Measurements from ENCODE around the gene SCUBE1.

SCUBE1 gene

DNA sequence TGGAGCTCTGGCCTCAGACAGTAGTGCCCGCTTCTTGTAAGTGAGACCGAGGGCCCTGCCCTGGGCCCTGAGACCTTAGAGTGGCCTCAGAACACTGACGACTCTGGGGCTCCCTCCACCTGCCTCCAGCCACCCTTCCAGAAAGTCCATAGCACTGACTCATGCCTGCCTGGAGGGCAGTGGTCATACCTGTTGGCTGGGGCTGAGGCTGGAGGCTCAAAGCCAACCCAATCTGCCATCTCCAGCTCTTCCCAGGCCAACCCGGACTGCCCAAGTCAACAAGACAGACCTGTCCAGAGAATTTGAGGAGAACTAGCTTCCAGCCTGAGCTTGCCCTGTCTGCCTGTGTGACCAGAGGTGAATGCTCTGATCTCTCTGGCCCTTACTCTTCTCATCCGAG lies 89.3 kb downstream of the SCUBE1 start:
- no peak for DNase-seq

DNA sequence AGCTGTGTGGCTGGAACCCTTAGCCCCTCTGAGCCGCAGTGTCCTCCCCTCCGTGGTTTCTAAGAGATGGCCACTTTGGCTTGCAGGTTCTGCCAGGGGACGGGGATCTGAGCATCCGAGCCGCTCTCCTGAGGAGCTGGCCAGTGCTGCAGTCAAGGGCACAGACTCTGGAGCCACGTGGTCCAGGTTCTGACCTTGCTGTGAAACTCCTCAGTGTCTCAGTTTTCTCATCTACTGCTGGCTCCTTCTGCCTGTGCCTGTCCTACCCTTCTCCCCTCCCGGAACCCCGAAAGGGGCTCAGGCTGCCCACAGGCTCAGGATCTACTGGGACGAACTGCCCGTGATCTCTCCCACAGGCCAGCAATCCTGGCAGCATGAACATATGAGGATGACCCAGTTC lies 90.9 kb downstream of the SCUBE1 start:
- DNase-seq, result no peak

DNA sequence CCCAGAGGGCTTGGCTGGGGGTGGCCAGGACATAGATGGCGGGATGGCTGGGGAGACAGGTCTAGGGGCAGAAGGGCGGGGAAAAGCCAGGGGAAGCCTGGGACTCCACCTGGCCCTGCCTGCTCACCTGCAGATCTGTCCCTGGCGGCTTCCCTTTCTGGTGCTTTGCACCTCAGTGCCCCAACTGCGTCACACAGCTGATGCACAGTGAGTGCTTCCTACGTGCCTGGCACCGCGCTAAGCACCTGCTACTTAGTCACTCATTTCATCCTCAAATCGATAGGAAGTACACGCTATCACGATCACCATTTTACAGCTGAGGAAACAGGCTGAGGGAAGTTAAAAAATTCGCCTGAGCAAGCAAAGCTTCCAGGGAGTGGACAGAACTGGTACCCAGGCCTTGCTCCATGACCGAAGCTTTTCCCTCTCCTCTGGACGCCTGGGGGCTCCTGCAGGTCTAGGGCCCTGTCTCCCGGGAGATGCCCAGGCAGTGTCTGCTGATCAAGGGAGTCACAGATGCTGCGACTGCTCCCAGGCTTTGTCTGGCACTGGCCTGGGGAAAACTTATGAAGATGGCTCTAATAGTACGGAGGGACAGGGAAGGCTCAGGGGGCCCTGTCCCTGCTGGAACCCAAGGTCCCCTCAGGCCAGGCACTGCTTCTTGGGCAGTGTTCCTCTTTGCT lies 93.2 kb downstream of the SCUBE1 start:
- DNase-seq, result no peak

DNA sequence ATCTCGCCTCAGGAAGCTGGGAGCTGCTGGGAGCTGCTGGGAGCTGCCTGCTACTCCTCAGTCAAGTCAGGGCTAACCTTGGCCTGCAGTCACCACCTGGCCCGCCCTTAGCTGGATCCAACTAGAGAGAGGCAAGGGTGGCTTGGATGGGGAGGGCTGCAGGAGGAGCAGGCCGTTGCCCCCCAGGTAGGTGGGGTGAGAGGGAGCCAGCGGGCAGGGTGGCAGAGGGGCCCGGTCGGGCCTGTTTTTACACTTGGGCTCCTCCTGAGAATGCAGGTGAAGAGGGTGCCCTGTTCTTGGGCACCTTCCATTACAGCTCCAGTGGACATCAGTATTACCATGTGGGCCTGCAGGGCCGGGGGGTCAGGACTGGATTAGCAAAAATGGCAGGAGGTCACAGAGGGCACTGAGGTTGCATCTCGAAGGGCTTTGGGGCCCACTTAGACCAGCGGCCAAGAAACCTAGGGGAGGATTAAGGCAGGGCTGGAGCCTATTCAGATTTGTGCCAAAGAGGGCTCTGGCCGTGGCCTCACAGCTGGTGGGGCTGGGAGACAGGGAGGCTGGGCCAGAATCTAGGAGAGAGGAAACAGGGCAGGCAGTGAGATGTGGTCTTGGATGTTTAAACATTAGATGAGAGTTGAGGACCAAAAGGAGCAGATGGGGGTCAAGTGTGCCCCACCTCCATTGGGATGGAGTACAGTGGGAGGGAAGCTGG lies 95.5 kb downstream of the SCUBE1 start:
- DNase-seq, result no peak

DNA sequence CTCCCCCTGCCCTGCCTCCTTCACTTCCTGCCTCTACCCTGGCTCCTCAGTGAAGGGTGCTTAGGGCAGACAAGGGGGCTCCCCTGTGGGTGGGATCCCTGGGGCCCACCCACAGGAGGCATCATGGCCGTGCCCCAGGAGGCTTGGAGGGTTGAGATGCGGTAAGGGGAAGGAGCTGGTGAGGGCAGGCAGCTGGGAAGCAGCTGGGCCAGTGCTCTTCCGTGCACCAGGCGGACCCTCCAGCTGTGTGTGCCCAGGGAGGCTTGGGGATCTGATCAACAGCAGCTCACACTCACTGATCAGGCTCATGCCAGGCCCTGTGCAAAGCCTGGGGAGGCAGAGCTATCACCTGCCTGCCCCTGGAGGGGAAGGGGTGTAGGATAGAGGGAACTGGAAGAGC lies 97.0 kb downstream of the SCUBE1 start:
- DNase-seq, result no peak

DNA sequence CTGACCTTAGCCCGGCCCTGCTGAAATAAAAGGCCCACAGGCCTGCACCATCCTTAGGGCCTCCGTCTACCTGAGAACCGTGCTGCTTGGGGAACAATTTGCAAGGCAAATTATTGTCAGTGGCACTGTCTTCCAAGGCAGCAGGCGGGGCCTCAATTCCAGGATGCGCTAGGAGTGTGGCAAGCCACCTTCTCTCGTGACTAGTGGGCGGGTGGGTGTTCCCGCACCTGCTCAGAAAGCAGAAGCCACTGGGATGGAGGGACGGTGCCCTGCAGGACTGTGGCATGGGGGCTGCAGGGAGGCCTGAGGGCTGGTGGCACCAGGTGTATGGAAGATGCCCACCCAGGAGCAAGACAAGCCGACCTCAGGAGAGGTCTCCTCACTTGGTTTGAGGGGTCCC lies 97.5 kb downstream of the SCUBE1 start:
- DNase-seq, result no peak

DNA sequence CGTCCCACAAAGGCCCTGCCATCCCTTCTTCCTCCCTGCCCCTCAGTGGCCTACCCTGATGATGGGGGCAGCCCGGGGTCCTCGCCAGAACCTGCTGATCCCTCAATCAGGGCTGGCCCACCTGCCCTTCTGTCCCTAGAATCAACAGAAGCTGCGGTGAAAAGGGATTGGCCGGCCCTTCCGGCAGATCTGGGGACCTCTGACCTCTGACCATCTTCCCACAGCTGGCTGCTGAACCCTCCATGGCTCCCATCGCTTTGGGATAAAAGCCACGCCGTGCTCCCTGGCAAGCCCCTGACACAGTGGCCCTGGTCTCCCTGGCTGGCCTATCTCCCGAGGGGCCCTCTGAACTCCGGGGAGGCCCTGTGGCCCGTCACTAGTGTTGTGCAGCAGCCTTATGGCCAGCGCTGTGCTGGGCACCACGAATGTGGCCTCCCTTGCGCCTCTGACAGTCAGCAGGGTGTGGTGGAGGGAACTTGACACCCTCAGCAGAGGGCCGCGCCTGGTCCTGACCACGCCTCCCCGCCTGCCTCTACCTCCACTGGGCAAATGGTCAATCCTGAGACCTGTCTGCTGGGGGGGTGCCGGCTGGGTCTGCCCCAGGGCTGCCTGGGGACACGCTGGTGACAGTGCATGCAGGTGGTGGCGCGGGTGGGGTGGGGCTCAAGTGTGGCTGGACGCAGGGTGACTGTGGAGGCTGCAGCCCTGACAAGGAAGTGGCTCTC lies 98.2 kb downstream of the SCUBE1 start:
- no peak for DNase-seq

DNA sequence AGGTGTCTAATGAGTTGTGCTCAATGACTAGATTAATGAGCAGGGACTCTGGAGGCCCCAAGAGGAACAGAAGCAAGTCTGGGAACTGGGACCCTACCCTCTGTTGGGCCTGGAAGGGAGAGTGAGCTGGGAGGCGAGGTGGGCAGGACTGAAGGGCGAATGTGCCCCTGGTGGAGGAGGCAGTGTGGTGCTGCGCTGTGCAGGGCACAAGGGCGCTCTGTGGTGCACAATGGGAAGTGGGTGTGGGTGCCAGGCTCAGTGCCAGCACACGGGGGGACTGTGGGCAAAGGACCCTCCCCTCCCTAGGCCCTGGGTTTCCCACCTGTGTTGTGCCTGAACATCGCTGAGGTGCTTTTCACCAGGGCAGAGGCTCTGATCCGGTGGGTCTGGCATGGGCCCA lies 98.8 kb downstream of the SCUBE1 start:
- no peak for DNase-seq

DNA sequence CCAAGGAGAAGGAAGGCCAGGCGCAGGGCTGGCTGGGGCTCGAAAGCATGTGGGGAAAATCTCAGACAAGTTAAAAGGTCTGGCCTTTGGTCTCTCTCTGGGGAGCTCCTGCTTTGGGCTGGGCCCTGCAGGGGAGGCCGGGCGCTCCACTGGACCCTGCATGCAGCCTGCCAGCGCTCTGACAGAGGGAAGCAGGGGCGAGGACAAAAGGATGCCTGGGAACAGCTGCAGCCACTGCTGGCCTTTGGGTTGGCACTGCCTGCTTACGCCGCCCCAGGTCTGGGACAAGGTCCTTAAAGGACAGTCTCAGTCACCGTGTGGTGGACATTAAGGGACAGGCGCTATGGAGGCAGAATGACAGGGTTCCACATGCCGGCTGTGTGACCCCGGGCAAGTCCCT lies 99.8 kb downstream of the SCUBE1 start:
- no peak for DNase-seq

DNA sequence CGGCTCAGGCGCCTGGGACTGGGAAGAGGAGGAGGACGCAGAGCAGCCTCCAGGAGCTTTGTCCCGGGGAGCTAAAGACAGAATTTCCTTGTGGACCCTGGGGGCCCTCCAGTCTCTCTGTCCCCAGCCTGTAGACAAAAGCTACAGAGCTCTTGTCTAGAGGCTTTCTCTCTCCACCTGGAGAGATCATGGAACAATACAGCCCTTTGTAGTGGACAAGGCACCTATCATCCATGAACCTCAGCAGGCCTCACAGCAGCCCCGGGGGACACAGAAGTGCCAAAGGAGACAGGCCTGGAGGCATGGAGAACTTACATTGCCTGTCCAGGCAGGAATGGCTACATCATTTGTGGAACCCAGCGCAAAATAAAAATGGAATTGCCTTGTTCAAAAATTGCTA lies 100.5 kb downstream of the SCUBE1 start:
- DNase-seq, result no peak

DNA sequence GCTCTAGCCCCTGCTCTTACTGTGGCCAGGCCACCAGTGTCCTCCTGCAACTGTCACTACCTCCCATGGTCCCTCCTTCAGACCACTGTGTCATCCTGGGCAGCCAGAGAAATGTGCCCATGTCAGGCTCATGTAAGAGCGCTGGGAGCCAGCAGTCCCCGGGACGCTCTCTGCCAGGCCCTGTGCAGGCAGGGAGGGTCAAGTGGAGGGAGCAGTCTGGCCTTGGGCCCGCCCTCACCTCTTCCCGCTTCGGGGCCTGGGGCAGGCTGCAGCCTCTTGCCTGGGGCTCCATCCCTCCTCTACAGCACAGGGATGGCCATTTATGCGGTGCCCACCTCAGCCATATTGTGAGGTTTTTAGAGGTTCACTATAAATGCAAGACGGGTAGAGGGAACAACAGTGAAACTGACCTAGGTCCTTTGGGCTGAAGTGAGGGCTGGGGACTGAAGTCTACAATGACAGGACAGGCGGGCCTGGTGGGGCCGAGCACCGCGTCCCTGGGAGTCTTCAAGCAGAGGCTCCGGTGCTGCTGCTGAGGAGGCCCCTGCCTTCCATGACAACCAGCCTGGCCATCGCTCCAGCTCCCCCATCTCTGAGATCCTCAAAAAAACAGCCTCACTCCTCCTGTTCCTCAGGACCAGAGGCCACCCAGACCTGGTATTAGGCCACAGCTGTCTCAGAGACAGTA lies 101.3 kb downstream of the SCUBE1 start:
- DNase-seq, result no peak

DNA sequence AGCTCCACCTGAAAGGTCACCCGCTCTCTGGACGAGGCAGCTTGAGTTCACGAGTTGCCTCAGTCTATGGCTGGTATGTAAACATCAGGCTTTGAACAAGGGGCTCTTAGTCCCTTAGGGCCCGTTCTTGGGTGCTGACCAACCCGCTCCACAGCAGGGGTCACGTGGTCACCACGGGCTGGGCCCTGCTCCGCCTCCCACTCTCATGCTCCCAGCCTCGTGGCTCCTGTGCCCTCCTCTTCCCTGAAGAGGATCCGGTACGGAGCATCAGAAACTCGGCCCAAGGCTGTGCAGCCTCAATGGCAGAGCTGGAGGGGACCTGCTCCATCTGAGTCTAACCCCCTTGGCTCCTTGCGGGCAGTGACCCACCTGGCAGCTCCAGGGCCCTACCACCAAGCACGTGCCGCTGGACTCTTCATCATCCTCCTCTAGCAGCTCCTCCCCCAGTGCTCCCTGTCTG lies 102.0 kb downstream of the SCUBE1 start:
- no peak for DNase-seq

DNA sequence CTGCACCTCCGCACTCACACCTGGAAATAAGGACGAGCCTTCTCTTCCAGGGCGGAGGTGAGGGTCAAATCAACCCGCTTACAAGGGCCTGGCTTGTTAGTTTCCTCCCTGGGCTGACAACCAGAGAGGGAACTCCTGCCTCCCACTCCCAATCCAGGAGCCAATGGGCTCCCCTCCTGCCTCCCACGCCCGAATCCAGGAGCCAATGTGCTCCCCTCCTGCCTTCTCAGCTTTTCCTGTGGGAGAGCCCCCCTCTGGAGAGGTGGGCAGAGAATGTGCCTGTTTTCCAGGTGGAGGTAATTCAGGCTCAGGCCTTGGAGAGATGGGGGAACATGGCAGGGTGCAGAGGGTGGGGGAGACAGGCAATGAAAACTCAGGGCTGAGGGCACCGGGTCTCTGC lies 102.6 kb downstream of the SCUBE1 start:
- no peak for DNase-seq

DNA sequence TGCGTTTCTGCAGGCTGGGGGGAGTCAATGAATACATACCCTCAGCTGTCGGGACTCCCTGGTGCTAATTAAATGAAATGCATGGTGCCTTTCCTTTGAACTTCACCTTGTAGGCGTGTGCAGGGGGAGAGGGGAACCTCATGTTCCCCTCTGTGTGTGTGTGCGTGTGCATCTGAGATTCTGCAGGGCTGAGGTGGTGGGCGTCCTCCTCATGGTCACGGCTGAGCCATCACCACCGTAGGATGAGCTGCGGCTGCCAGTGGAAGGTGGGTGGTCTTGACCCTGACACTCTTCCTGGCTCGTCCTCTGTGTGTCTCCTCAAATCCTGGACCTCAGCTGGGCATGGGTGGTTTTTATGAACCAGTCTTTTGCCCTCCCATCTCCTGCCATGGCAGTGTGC lies 103.2 kb downstream of the SCUBE1 start:
- no peak for DNase-seq

DNA sequence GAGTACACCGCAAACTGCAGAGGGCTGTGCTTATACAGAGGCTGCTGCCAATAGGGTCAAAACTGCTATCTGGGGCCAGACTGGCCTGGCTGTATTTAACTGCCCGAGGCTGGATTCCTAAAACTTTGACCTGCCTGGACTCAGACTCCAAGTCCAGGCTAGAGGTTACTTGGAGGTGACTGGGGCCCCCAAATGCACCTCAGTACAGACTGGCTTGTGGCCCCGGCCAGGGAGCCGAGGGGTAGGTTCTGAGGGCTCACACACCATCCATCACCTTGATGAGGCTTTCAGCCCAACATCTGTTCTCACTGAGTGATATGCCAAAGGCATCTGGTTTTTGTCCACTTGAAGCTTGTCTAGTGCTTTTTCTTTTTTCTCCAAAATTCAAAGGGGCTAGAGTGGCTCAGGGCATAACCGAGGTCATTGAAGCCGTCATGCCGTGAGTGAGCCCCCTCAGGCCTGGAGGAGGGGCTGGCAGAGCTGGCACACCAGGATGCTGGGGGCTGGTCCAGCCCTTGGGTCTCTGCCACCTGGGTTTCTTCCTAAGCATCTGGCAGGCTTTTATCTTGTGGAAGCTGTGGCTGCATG lies 103.9 kb downstream of the SCUBE1 start:
- DNase-seq, result no peak

DNA sequence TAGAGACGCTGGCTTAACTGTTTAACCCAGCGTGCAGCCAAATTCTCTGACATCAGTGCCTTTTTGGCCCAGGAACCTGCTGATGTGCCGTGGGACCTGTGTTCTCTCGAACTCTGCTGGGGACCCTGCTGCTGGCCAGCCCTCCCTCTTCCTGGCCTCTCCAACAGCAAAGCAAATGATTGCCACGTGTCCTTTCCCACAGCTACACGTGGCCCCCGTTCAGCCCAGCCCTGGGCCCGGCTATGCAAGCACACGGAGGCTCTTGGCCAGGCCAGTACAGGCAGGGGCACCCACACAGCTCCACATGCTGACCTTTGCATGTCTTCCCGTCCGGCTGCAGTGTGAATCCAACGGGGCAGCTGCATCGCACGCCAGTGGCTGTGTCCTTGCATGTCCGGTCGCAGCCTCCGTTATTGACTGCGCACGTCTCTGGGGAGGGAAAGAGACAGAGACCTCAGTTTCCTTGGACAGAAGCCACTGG lies 104.6 kb downstream of the SCUBE1 start:
- DNase-seq, result no peak

DNA sequence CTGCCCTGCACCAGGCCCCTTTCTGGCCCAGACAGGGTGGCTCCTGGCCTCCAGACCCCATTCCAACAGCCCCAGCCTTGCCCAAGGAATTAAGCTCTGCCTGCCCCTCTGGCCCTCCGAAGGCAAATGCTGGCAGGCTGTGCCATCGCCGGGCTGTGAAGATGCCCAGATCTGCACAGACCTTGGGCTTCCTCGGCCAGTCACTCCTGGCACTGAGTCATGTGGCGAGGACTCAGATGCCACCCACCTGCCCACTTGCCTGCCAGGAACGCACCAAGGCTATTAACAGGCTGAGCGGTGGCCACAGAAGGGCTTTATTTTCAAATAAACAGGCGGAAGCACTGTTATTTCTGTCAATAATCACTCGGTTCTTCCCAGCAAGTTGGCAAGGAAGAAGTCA lies 105.9 kb downstream of the SCUBE1 start:
- no peak for DNase-seq

DNA sequence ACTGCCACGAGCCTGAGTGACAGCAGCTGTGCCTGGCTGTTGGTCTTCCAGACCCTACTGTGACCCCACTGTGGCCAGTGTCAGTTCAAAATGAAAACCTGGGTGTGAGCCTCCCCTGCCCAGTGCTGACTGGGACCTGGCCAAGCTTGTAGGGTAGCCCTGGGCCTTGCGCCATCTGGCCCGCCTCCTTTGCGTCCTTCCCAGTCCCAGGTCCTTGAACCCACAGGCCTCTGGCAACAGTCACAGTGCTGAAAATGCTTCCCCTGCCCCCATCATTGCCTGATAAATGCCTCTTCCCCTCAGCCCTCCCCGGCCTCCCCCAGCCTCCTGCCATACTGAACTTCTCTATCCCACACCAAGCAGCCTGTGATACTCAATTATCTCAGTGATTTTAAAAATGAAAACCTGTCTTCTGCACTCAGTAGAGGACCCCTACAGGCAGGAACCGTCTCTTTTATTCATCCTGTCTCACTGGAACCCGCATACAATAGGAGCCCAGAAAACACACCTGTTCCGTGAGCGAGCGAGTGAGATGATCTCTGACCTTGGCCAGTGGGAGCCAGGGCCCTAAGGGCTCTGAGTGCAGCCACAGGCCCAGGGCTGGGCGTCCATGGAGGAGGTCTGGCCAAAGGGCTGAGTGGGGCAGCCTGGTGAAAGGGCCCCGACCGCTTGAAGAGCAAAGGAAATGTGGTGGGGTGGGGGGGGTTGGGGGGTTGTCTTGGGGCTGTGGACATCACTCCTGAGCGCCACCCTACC lies 106.6 kb downstream of the SCUBE1 start:
- DNase-seq, result no peak

DNA sequence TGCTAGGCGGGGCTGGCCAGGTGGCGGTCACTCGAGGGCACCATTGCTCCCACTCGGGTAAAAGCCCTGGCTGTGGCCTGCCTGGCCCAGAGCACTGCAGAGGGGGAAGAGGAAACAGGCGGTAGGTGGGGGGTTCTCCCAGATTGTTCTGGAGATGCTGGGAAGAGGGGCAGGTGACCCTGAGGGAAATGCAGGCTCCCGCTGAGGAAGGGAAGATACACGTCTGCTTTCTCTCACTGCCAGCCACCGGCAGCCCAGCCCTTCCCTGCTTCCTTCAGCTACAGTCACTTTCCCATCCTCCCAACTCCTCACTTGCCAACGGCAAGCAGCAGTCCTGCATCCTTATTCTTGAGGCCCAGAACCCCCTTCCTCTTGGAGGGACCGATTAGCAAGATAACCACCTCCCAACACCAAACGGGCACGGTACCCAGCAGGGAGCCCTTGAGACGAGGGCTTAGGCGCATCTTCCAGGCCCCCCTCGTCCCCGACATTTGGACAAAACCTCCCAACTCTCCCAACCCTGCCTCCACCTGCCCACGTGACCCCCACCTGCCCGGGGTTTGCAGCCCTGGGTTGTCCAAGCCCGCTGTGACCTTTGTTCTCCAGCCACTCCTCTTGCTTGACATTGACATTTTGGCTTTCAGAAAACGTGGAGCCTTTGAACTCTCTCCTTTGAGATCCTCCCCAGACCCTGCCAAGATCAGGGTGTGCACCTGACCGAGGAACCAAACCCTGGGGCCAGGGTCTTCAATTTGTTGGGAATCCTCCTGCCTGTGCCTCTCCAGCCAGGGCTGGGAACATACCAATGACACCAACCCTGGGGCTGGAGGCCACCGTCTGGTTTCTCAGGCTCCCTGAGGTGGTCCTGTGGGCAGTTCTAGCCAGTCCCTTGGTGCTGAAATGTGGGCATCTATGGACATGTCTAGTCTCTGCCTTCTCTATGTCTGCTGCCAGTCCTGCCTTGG lies 107.4 kb downstream of the SCUBE1 start:
- no peak for DNase-seq

DNA sequence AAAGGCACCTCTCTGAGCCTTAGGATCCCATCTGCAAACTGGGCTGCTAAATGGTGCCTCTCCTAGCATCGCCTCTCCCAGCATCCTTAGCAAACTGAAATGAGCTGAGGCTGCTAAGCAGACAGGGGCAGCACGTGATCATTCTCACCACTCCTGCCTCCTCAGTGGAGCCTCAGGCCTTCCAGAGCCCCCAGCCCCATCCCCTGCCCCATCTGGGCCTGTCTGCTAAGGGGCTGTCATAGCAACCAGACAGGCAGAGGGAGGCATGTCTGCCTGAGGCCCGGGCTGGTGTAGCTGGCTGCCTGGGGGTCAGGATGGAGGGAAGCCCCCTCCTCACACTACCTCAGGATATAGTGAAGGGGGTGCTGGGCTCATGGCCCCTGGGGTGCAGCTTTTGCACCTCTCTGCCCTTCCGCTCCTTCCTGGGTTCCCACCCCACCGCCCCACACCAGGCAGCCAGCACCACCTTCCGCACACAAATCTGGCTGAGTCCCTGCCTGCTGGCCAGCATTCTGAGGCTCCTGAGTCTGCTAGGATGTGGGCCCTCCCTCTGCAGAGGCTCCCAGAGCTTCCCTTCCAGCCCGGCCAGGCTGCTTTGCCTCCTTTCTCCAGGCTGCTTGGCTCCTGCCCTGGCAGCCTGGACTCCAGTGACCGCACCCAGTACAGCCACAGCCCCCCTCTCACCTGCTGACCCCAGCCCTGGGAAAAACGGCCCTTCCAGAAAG lies 108.7 kb downstream of the SCUBE1 start:
- DNase-seq, result no peak

Measured in bone marrow (tissue), 2 donors.